Measurements from ENCODE around the gene KRT33B.

Gene KRT33B

DNA sequence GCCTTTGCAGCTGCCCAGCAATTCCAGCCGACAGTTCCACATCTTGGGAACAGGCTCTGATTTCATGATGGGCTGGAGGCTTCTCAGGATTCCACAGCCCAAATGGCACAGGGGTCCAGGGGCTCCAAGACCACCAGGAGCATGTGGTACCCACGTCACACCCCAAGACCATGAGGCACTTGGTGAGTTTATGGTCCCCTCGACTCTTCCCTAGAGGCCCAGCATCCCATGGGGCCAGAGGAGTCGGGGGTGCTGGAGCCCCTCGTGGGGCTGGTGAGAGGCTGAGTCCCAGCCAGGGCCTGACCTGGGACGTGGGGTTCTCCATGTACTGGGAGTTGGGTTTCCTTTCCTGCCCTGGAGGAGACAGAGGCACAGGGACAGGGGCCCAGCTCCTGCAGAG lies 44.0 kb downstream of the KRT33B start:
- Histone ChIP-seq H3K4me3 (ENCODE audit: insufficient read depth, low read length, poor library complexity, severe bottlenecking) (no peak overlapping the region), H2AFZ (ENCODE audit: low read depth, low read length, severe bottlenecking) (no peak overlapping the region), H3K27me3 (ENCODE audit: low read length) (no peaks in the 10 kb centered on the region), H3K4me2 (ENCODE audit: low read depth, low read length, poor library complexity, severe bottlenecking) (no peak overlapping the region), H3K9ac (ENCODE audit: low read length) (no peak overlapping the region), H3K36me3 (ENCODE audit: low read length) (no peaks in the 10 kb centered on the region), H3K79me2 (ENCODE audit: insufficient read depth, low read length) (no peaks in the 10 kb centered on the region), H3F3A (ENCODE audit: insufficient read depth) (no peaks in the 10 kb centered on the region), H4K20me1 (ENCODE audit: low read depth, low read length) (no peaks in the 10 kb centered on the region), H3K27ac (ENCODE audit: low read depth, low read length) (no peak overlapping the region), H3K9me2 (replicated peaks; ENCODE audit: insufficient read depth, low read length) (no peaks in the 10 kb centered on the region), H3K9me3 (ENCODE audit: insufficient read depth, low read length) (no peaks in the 10 kb centered on the region)
- TF ChIP-seq, protein P1, sequence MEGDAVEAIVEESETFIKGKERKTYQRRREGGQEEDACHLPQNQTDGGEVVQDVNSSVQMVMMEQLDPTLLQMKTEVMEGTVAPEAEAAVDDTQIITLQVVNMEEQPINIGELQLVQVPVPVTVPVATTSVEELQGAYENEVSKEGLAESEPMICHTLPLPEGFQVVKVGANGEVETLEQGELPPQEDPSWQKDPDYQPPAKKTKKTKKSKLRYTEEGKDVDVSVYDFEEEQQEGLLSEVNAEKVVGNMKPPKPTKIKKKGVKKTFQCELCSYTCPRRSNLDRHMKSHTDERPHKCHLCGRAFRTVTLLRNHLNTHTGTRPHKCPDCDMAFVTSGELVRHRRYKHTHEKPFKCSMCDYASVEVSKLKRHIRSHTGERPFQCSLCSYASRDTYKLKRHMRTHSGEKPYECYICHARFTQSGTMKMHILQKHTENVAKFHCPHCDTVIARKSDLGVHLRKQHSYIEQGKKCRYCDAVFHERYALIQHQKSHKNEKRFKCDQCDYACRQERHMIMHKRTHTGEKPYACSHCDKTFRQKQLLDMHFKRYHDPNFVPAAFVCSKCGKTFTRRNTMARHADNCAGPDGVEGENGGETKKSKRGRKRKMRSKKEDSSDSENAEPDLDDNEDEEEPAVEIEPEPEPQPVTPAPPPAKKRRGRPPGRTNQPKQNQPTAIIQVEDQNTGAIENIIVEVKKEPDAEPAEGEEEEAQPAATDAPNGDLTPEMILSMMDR (IDR thresholded peaks at IDR 0.05; ENCODE audit: insufficient read depth, low read length, poor library complexity, severe bottlenecking): no peak
- TF ChIP-seq EZH2phosphoT487 (conservative IDR thresholded peaks at IDR 0.05; ENCODE audit: low read length): no peak

- Histone ChIP-seq H3F3A (ENCODE audit: insufficient read depth) (no peaks in the 10 kb centered on the region), H3K36me3 (ENCODE audit: low read length) (no peaks in the 10 kb centered on the region), H3K27ac (ENCODE audit: low read depth, low read length) (no peak overlapping the region), H2AFZ (ENCODE audit: low read depth, low read length, severe bottlenecking) (no peak overlapping the region), H4K20me1 (ENCODE audit: low read depth, low read length) (no peaks in the 10 kb centered on the region), H3K79me2 (ENCODE audit: insufficient read depth, low read length) (no peaks in the 10 kb centered on the region), H3K27me3 (ENCODE audit: low read length) (no peaks in the 10 kb centered on the region), H3K9me2 (replicated peaks; ENCODE audit: insufficient read depth, low read length) (no peaks in the 10 kb centered on the region), H3K9me3 (ENCODE audit: insufficient read depth, low read length) (0 out of 2 replicates have a peak, but pooled peaks cover 1% of the 10 kb centered on the region), H3K4me3 (ENCODE audit: insufficient read depth, low read length, poor library complexity, severe bottlenecking) (no peak overlapping the region), H3K9ac (ENCODE audit: low read length) (no peak overlapping the region), H3K4me2 (ENCODE audit: low read depth, low read length, poor library complexity, severe bottlenecking) (no peak overlapping the region)
- TF ChIP-seq, protein P1 (IDR thresholded peaks at IDR 0.05; ENCODE audit: insufficient read depth, low read length, poor library complexity, severe bottlenecking): no peak
- no peak for TF ChIP-seq EZH2phosphoT487 (conservative IDR thresholded peaks at IDR 0.05; ENCODE audit: low read length)
Measured at GRCh38 chr17:41325126-41325525, 44.5 kb downstream of the KRT33B start.

DNA sequence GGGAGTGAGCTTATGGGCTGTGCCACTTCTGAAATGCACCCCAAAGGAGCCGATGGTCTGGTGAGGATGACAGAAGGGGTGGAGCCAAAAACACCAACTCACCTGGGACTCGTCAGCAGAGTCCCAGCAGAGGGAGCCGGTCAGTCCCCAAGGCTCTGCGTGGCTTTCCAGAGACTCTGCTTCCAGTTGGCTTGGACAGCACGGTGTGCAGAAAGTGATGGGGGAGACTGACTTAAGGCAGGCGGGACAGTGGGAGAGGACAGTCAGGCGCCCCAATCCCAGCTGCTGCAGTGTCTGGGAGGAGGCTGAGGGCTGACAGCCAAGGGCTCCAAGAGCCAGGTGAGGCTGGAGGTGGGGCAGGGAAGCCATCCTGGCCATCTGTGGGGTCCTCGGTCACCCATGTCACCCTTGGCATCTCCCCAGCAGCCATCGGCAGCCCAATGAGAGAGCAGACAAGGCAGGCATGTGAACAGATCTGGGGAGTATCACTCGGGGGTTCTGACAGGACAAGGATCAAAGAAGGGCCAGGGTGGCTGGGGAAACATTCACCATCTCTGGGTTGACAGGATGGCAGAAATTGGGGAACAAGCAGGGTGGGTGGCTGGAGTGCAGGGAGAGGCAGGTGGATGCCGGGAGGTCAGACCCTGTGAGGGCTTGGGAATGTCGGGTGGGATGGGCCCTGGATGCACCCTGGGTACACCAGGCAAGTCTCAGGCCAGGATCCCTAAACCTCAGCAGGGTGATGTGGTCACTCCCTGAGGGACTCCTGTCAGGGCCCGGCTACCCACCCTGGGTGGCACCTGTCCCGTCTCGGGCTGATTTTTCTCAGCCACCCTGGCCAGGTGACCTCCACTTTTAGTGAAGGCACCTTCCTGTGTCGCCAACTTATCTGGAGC lies 45.2 kb downstream of the KRT33B start:
- no peaks in the 10 kb centered on the region for H3K27me3 ChIP-seq (ENCODE audit: low read length)

More for the DNA sequence above, 45.2 kb downstream of the KRT33B start:
- Histone ChIP-seq H3K36me3 (ENCODE audit: low read length) (0 out of 2 replicates have a peak, but pooled peaks cover 3% of the 10 kb centered on the region), H3K9ac (ENCODE audit: low read length) (no peak overlapping the region), H3F3A (ENCODE audit: insufficient read depth) (no peaks in the 10 kb centered on the region), H2AFZ (ENCODE audit: low read depth, low read length, severe bottlenecking) (no peak overlapping the region), H3K4me2 (ENCODE audit: low read depth, low read length, poor library complexity, severe bottlenecking) (no peak overlapping the region), H3K4me3 (ENCODE audit: insufficient read depth, low read length, poor library complexity, severe bottlenecking) (no peak overlapping the region), H4K20me1 (ENCODE audit: low read depth, low read length) (no peaks in the 10 kb centered on the region), H3K79me2 (ENCODE audit: insufficient read depth, low read length) (no peaks in the 10 kb centered on the region), H3K27ac (ENCODE audit: low read depth, low read length) (no peak overlapping the region), H3K9me2 (replicated peaks; ENCODE audit: insufficient read depth, low read length) (no peaks in the 10 kb centered on the region), H3K9me3 (ENCODE audit: insufficient read depth, low read length) (peaks cover 8% of the 10 kb centered on the region; the same call in 1 of the 2 replicates)
- no peak for TF ChIP-seq EZH2phosphoT487 (conservative IDR thresholded peaks at IDR 0.05; ENCODE audit: low read length)
- TF ChIP-seq, protein P1 (IDR thresholded peaks at IDR 0.05; ENCODE audit: insufficient read depth, low read length, poor library complexity, severe bottlenecking): no peak

Measured in SU-DHL-6 (cell line).